Gastrocnemius medialis (tissue), 4 donors: ENCODE results near the gene KRT38.

ENCODE experiments used
- CTCF ChIP-seq, 5 experiments: fragments of 450-650 bp in 3 of 5; fragments of 200-600 bp in 2 of 5; sonication (generic) in 2 of 5; IDR thresholded peaks in 4 of 5; conservative IDR thresholded peaks in 1 of 5; 1 replicate in 4 of 5; 2 replicates in 1 of 5; pipeline ENCODE4 v1.5.1; 2016 to 2019; ENCODE audit warnings: antibody characterized with exemption in 5 of 5, mild to moderate bottlenecking in 3 of 5, moderate library complexity in 3 of 5
- POLR2A ChIP-seq, 2 donors: fragments of 450-650 bp; IDR thresholded peaks; one replicate each; pipeline ENCODE4 v1.6.1; 2017; ENCODE audit warnings: antibody characterized with exemption in 2 of 2, mild to moderate bottlenecking in 2 of 2, moderate library complexity in 2 of 2

DNA sequence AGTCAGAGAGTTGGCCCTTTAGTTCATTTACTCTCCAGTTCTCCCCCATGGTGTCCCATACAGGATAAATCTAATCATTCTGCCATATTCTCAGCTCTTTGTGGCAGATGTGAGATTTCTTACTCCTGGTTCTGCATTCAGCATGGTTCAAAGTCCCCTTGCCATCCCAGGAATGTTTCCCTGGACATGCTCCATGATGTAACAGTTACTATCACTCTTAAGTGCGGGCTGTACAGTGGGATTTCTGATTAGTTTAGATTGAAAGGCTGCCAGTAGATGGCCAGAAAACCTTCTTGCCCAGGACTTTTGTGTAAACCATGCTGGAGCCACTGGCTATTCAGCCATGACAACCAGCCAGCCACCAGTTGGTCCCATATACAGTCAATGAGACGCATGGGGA, 26.8 kb downstream of the KRT38 start:
- TF ChIP-seq POLR2A (IDR thresholded peaks at IDR 0.05) (no peak), CTCF (IDR thresholded peaks at IDR 0.05 in 4 of 5, conservative IDR thresholded peaks at IDR 0.05 in 1 of 5) (no peak)
